ENCODE measurements around the gene GSTCD. TPM values are rescaled to one million over a fixed set of nuclear protein-coding genes. Genes with fewer than 3 reads are reported as not detected.

The GSTCD gene
- polyA plus RNA-seq, 5 donors: 10.1 to 20.8 (median 16.3) TPM

DNA sequence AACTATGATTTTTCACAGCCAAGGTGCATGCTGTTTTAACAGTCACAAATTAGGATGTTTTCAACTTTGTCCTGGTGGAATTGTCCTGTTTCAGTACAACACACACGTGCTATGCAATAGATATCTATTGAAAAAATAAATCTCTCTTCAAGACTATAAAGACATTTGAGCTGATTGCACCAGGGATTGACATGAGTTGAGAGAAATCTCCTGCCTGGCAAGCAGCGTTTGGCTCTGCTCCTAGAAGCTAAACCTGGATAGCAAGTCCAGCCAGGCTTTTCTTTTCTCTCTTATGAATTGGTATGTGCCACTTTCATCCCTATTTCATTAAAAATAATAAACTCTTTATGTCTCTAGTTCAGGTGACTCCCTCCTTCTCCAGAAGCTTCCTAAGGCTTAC is 170.1 kb downstream of the GSTCD start:
- DNase-seq: no peak

DNA sequence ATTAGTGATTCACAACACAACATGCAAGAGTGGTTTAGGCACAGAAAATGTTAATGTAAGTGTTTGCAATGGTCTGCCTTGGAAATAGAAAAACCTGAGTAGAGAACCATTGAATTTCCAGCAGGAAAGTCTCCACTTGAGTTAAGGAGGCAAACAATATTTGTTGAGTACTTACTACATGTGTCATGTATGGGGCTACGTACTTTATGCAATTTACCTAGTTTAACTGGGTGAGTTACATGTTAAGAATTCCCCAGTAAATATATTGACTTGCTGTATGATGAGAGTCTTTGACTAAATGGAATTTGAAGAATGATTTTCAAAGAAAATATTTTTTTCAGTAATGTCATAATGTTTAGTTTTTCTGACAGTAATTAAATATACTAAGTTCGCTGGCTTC is 178.9 kb downstream of the GSTCD start:
- no peak for DNase-seq

DNA sequence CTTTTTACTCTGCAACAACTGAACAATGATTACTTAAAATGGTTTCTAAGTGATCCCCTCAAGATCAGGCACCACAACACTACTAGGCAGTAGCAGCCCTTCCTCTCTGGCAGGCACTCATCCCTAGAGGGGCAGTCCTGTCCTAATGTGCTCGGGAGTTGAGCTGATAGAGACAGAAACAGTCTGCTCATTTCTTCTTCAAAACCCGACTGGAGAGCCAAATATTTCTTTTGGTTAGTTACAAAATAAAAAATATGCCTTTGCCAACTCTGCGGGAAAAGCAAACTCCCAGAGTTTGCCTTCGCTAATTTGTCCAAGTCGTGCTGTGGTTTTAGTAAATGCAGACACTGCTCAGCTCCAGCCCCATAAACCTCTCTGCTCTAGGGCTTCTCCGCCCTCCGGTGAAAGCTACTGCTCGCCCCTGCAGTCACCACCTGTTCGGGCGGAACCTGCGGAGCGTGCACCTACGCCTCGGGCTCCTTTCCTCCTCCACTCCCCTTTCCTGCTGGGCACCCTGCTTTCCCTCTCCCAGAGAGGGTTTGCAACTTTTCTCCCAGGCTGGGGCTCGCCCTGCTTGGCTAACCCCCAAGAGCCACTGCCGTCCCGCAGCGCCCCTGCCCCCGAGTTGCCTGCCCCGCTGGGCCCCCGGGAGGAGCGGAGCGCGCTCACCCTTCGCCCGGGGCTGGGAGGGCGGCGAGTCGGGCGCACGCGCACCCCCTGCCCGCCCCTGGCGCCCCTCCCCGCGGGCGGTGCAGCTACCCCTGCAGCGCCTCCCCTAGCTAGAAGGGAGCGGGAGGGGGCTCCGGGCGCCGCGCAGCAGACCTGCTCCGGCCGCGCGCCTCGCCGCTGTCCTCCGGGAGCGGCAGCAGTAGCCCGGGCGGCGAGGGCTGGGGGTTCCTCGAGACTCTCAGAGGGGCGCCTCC is 186.3 kb downstream of the GSTCD start, which contains the start of gene NPNT:
Gene NPNT, plus strand, starts transcription at position 812 of the 923 bp plus-strand sequence. CDS start 182 bp downstream, outside the sequence.
- DNase-seq: peak; percentile 73 to 74

DNA sequence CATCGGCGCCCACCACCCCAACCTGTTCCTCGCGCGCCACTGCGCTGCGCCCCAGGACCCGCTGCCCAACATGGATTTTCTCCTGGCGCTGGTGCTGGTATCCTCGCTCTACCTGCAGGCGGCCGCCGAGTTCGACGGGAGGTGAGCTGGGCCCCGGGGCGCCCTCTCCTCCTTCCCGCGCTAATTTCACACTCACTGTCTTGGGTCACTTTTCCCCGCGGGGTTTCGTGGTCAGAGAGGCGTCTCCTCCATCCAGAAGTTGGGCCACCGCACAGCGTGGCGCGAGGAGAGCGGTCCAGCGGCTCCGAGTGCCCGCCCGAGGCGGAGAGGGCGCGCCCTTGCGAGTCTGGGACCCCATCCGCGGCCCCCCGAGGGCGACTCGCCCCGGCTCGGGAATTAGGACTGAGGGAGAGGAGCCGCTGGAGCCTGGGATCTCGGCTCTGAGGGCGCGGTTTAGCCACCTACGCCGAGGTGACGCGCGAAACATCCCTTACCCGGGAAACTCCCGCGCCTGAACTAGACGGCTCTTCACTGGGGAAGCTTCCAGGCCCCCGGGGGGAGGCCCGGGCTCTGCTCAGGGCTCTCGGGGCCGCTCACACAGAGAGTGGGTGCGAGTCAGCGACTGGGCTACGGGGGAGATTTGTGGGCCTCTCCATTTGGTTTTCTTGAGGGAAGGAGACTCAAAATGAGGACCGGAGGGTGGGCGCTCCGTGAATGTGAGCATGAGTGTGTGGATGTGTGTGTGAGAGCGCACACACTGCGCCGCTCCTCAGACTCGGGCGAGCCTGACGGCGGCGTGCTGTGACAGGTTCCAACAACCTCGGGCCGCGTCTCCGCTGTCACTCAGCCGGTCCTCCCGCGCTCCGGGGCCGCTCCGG is 187.2 kb downstream of the GSTCD start:
- peak; percentile 23 to 39 for DNase-seq

DNA sequence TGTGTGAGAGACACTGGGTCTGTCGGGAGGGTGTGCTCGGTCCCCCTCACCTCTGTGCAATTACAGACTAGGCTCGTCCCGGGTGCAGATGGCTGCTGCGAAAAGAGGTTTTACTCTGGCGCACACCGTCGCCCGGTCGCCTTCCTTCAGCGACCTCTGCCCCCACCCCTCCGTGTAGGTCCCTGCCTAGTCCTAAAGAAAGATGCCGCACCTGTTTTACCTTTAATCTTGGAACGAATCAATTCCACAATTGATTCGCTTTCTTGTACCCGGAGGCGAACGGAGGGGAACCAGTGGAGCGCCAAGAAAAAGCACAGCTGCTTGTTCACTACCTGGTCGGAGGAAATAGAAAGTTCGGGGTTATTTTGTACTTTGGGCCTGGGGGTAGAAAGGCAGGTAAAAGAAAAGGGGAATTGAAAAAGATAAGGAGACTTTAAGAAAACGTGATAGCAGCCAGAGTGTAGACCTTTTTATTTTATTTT is 187.9 kb downstream of the GSTCD start:
- DNase-seq: no peak

Other genes with a start within 250 kb of the GSTCD start
- gene PPA2, start 234.7 kb upstream of the GSTCD start, polyA plus RNA-seq (ENCODE audit: insufficient read depth in 1 of 5, insufficient read length in 5 of 5, low replicate concordance in 1 of 5): 10 to 100 TPM; 79.9 to 95.9 (median 90.8) TPM
- 10 to 100 TPM in 1 of 5 donors, 1 to 10 TPM in 4; 5.8 to 11.1 (median 8.8) TPM for gene ARHGEF38, start 156.2 kb upstream of the GSTCD start, polyA plus RNA-seq (ENCODE audit: insufficient read depth in 1 of 5, insufficient read length in 5 of 5, low replicate concordance in 1 of 5)
- gene INTS12, start 95 bp upstream of the GSTCD start, polyA plus RNA-seq (ENCODE audit: insufficient read depth in 1 of 5, insufficient read length in 5 of 5, low replicate concordance in 1 of 5): 10 to 100 TPM; 33.0 to 41.6 (median 34.2) TPM
- 100 to 1,000 TPM in 2 of 5 donors, 10 to 100 TPM in 3; 69.8 to 113 (median 97.4) TPM for gene NPNT, start 186.7 kb downstream of the GSTCD start, polyA plus RNA-seq (ENCODE audit: insufficient read depth in 1 of 5, insufficient read length in 5 of 5, low replicate concordance in 1 of 5)